OCI-LY1 (cell line): ENCODE data around the gene SOX13.

Experiments
- H2AFZ ChIP-seq: fragments of 200-600 bp; sonication (generic), shearing (Covaris generic); 2 replicates; pipeline ENCODE4 v1.6.0; 2014; ENCODE audit warnings: antibody characterized with exemption, mild to moderate bottlenecking, low read length
- H3F3A ChIP-seq: fragments of 200-600 bp; sonication (generic), shearing (Covaris generic); 2 replicates; pipeline ENCODE4 v1.6.0; 2014; ENCODE audit warnings: mild to moderate bottlenecking, antibody characterized with exemption, low read length, moderate library complexity; ENCODE audit not compliant: insufficient read depth
- H3K27ac ChIP-seq: fragments of 200-600 bp; sonication (generic); 2 replicates; pipeline ENCODE4 v1.5.1; 2014; ENCODE audit warnings: low read length, mixed run types, mild to moderate bottlenecking, low read depth; ENCODE audit not compliant: poor library complexity, severe bottlenecking
- H3K27me3 ChIP-seq: fragments of 200-600 bp; sonication (generic); 2 replicates; pipeline ENCODE4 v1.6.0; 2014; ENCODE audit warnings: antibody characterized with exemption, mild to moderate bottlenecking, low read length, moderate library complexity; ENCODE audit not compliant: insufficient read depth
- H3K36me3 ChIP-seq: fragments of 200-600 bp; sonication (generic); 2 replicates; pipeline ENCODE4 v1.6.1; 2014; ENCODE audit warnings: mild to moderate bottlenecking, antibody characterized with exemption, low read length, moderate library complexity, mixed read lengths; ENCODE audit not compliant: insufficient read depth
- H3K4me1 ChIP-seq: fragments of 200-600 bp; sonication (generic); 2 replicates; pipeline ENCODE4 v1.5.1; 2014; ENCODE audit warnings: mild to moderate bottlenecking, low read length, moderate library complexity; ENCODE audit not compliant: insufficient read depth, severe bottlenecking
- H3K4me2 ChIP-seq: fragments of 200-600 bp; sonication (generic), shearing (Covaris generic); 2 replicates; pipeline ENCODE4 v1.6.1; 2014; ENCODE audit warnings: low read length
- H3K4me3 ChIP-seq: fragments of 200-600 bp; sonication (generic); 2 replicates; pipeline ENCODE4 v1.5.1; 2014; ENCODE audit warnings: low read length, low read depth, mild to moderate bottlenecking, mixed read lengths; ENCODE audit not compliant: poor library complexity, severe bottlenecking
- H3K79me2 ChIP-seq: fragments of 200-600 bp; shearing (Covaris generic); 2 replicates; pipeline ENCODE4 v1.6.1; 2016; ENCODE audit warnings: mixed run types, low read length, mixed read lengths; ENCODE audit not compliant: insufficient read depth
- H3K9ac ChIP-seq: fragments of 200-600 bp; sonication (generic), shearing (Covaris generic); 2 replicates; pipeline ENCODE4 v1.6.1; 2014; ENCODE audit warnings: mild to moderate bottlenecking, low read length, mixed read lengths
- H3K9me2 ChIP-seq: fragments of 200-600 bp; sonication (generic), shearing (Covaris generic); 2 replicates; pipeline ENCODE4 v1.6.1; 2014; ENCODE audit warnings: low read depth, mild to moderate bottlenecking, low read length, mixed read lengths
- H3K9me3 ChIP-seq: fragments of 200-600 bp; shearing (Covaris generic); 2 replicates; pipeline ENCODE4 v1.6.1; 2014; ENCODE audit warnings: low read length, mixed read lengths
- H4K20me1 ChIP-seq: fragments of 200-600 bp; sonication (generic), shearing (Covaris generic); 2 replicates; pipeline ENCODE4 v1.6.0; 2016; ENCODE audit warnings: mild to moderate bottlenecking, low read length; ENCODE audit not compliant: insufficient read depth
- CTCF ChIP-seq: fragments of 200-600 bp; sonication (generic), shearing (Covaris generic); IDR thresholded peaks from 2 replicates; pipeline ENCODE4 v1.5.1; 2017; ENCODE audit warnings: mild to moderate bottlenecking, antibody characterized with exemption, low read length, moderate library complexity, mixed read lengths
- EZH2 ChIP-seq: fragments of 200-600 bp; sonication (generic), shearing (Covaris generic); IDR thresholded peaks from 2 replicates; pipeline ENCODE4 v1.8.0; 2017; ENCODE audit warnings: borderline replicate concordance, mixed run types, mild to moderate bottlenecking, antibody characterized with exemption, low read length, moderate library complexity, mixed read lengths

SOX13 gene

GRCh38 chr1:204072931-204073836 is at the start of gene SOX13:
TSS of gene SOX13 (plus strand) at chr1:204073115. CDS start at chr1:204112916, 39,801 bp downstream.
- Histone ChIP-seq H3K9ac (no peak within 1 kb of the TSS), H3K4me3 (no peak within 1 kb of the TSS), H3K4me2 (no peak within 1 kb of the TSS), H3K9me3 (no peaks in the 10 kb centered on the region), H3K4me1 (no peaks in the 10 kb centered on the region), H3F3A (no peaks in the 10 kb centered on the region), H2AFZ (no peak within 1 kb of the TSS), H3K27ac (no peak within 1 kb of the TSS), H3K9me2 (no peaks in the 10 kb centered on the region), H3K27me3 (no peaks in the 10 kb centered on the region), H3K79me2 (no peaks in the 10 kb centered on the region), H3K36me3 (no peaks in the 10 kb centered on the region; the same call in 1 of the 2 replicates), H4K20me1 (no peaks in the 10 kb centered on the region)
- TF ChIP-seq EZH2 (no peak), CTCF (no peak)

GRCh38 chr1:204025917-204026707 is 46.8 kb upstream of the SOX13 start:
- Histone ChIP-seq H3K36me3 (no peaks in the 10 kb centered on the region), H4K20me1 (no peaks in the 10 kb centered on the region), H2AFZ (no peak overlapping the region), H3F3A (no peaks in the 10 kb centered on the region), H3K27me3 (no peaks in the 10 kb centered on the region), H3K4me2 (no peak overlapping the region), H3K9me3 (no peaks in the 10 kb centered on the region), H3K9me2 (no peaks in the 10 kb centered on the region), H3K9ac (no peak overlapping the region), H3K4me3 (no peak overlapping the region), H3K79me2 (no peaks in the 10 kb centered on the region), H3K27ac (no peak overlapping the region), H3K4me1 (no peaks in the 10 kb centered on the region)
- TF ChIP-seq EZH2 (no peak), CTCF (no peak)

GRCh38 chr1:204027446-204027845 is 45.5 kb upstream of the SOX13 start:
- no peaks in the 10 kb centered on the region for H3F3A ChIP-seq
- H3K4me3 ChIP-seq, result no peak overlapping the region
- H3K36me3 ChIP-seq, result no peaks in the 10 kb centered on the region
- H2AFZ ChIP-seq, result no peak overlapping the region
- H3K27me3 ChIP-seq, result 0 out of 2 replicates have a peak, but pooled peaks cover 3% of the 10 kb centered on the region
- H3K79me2 ChIP-seq, result no peaks in the 10 kb centered on the region
- no peaks in the 10 kb centered on the region for H4K20me1 ChIP-seq
- H3K9me2 ChIP-seq, result no peaks in the 10 kb centered on the region
- no peak overlapping the region for H3K4me2 ChIP-seq
- H3K4me1 ChIP-seq, result no peaks in the 10 kb centered on the region
- no peak overlapping the region for H3K27ac ChIP-seq
- TF ChIP-seq CTCF (no peak), EZH2 (no peak)
- H3K9me3 ChIP-seq, result no peaks in the 10 kb centered on the region
- no peak overlapping the region for H3K9ac ChIP-seq
